Heart right ventricle (tissue), 16 donors: Measurements from ENCODE around the gene NPAS2. TPM values are rescaled to one million over a fixed set of nuclear protein-coding genes. Genes with fewer than 3 reads are reported as not detected.

ENCODE experiments used
- ATAC-seq, 8 donors: fragments of 200-7000 bp; cut with Tn5 transposase; one replicate each; pipeline ENCODE4 v1.9.1; 2020; ENCODE audit warnings: mild to moderate bottlenecking in 8 of 8, moderate library complexity in 8 of 8, moderate number of reproducible peaks in 1 of 8
- DNase-seq, 2 donors: peaks; one replicate each; pipeline ENCODE4 v3.0.0-alpha.2; 2020
- H3K27ac ChIP-seq, 10 donors: fragments of 200-600 bp; sonication (generic) in 2 of 10; one replicate each; pipeline versions ENCODE4 v1.5.0 to v1.8.0; 2020 to 2022; ENCODE audit warnings: mild to moderate bottlenecking in 3 of 10
- H3K27me3 ChIP-seq, 7 donors: fragments of 200-600 bp; one replicate each; pipeline ENCODE4 v1.8.0; 2021 to 2022; ENCODE audit warnings: mild to moderate bottlenecking in 2 of 7
- H3K36me3 ChIP-seq, 9 donors: fragments of 200-600 bp; sonication (generic) in 1 of 9; one replicate each; pipeline versions ENCODE4 v1.5.0 to v1.8.0; 2020 to 2022; ENCODE audit warnings: mild to moderate bottlenecking in 2 of 9
- H3K4me1 ChIP-seq, 9 donors: fragments of 200-600 bp; sonication (generic) in 1 of 9; one replicate each; pipeline versions ENCODE4 v1.5.0 to v1.8.0; 2020 to 2022; ENCODE audit warnings: mild to moderate bottlenecking in 4 of 9
- H3K4me3 ChIP-seq, 10 donors: fragments of 200-600 bp; sonication (generic) in 2 of 10; one replicate each; pipeline versions ENCODE4 v1.5.0 to v1.8.0; 2020 to 2022; ENCODE audit warnings: mild to moderate bottlenecking in 7 of 10, moderate library complexity in 2 of 10
- H3K9me3 ChIP-seq, 11 donors: fragments of 200-600 bp in 10 of 11; sonication (generic) in 2 of 11; one replicate each; pipeline versions ENCODE4 v1.5.0 to v1.8.0; 2013 to 2022; ENCODE audit warnings: mild to moderate bottlenecking in 2 of 11, control low read depth in 1 of 11, moderate library complexity in 1 of 11
- WGBS, 2 donors: extraction: QIAGEN DNeasy Blood & Tissue Kit; methylation state at CpG; one replicate each; pipeline ENCODE4 v1.1.7; 2013; ENCODE audit warnings: inconsistent platforms in 1 of 2; 5-methylcytosine and 5-hydroxymethylcytosine counted together
- intact Hi-C, 10 donors: fragments of 100-400 bp; cut with DNase I; formaldehyde crosslinking; loops; one replicate each; pipeline versions ENCODE4 v1.11.1 to v1.14.2; 2022
- polyA plus RNA-seq, 2 donors: library from polyadenylated mRNA; stranded (reverse); fragments of 200-250 nt; gene quantifications; one replicate each; pipeline ENCODE4 v1.2.3, GENCODE V29; 2013
- total RNA-seq, 10 donors: library from RNA; stranded (reverse); fragmentation: NEBNext Ultra II Directional in 3 of 10; extraction: Animal tissue kit (Norgen Biotek cat#: 25700) in 3 of 10; gene quantifications; one replicate each; pipeline versions ENCODE4 v1.2.1 to v1.2.4, GENCODE V29; 2021 to 2023
- TF ChIP-seq, protein P1 (sequence below), 9 donors: fragments of 200-600 bp; sonication (generic) in 2 of 9; IDR thresholded peaks; one replicate each; pipeline versions ENCODE4 v1.5.0 to v1.8.0; 2021 to 2022; ENCODE audit warnings: antibody characterized with exemption in 9 of 9, mild to moderate bottlenecking in 5 of 9, moderate library complexity in 1 of 9
- donor health status: Arrhythmogenic right ventricular cardiomyopathy.
- donor health status: ischemic (EF 13 %, LVEDD 7.1; RV severe dilation, severe dysfunction).
- donor health status: healthy with polysubstance abuse.
- donor health status: DM: no; HTN: yes; CAD: no.
- donor health status: DM: no; HTN: no; CAD: no.
- donor health status: ischemic (EF 25% LVEDD 6.9; RV normal size, moderate dysfunction).
- donor health status: ischemic (EF 25% LVEDD 5.7; RV mildly dilated, moderate dysfunction).
- donor health status: healthy.
- donor health status: DM: yes; HTN: yes; CAD: no.
- donor health status: Ischemic cardiomyopathy.
- donor health status: ischemic (EF 35%, LVEDD 5.7; RV mildly dilated, moderate dysfunction).
- donor health status: nonischemic (EF 11% LVEDD 7.7; RV severe dilation, severe dysfunction).
- donor health status: DM: yes; HTN: yes; CAD: no.
- donor health status: PGD.
- donor health status: ischemic (EF 29% LVEDD 5.4; RV normal size, mild dysfunction).
- donor health status: nonischemic (EF 23%, LVEDD 6.1; RV moderate dilation, normal function).

NPAS2 gene
- total and polyA plus RNA-seq, 12 donors = 32.1 to 70.1 (median 41.2) TPM

DNA sequence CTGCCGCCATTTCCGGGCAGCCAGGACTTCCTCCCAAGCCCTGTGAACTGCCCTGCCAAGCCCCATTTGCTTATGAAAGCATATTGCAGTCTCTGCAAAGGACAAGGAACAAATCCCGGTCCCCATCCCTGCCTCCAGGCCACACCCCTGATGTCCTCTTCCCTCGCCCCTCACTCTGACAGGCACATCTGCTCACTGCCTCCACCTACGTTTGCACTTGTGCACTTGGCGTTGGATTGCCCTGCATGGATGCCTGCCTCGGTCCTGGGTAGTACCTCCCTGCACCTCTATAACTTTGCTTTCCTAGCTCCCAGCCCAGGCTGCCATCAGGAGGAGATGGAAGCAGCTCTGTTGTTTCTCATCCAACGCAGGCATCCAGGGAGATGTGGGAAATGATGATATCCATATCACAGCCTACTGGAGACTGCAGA is 162.5 kb downstream of the NPAS2 start:
- WGBS, 2 donors = 71 to 74% methylated on average over 8 of the region's 8 CpGs
- H3K27ac ChIP-seq = no peak overlapping the region
- H3K4me3 ChIP-seq = no peak overlapping the region
- no peaks in the 10 kb centered on the region for H3K27me3 ChIP-seq
- peaks cover 0 to 65% (median 5%) of the 10 kb centered on the region in 9 donors for H3K36me3 ChIP-seq
- TF ChIP-seq, protein P1, sequence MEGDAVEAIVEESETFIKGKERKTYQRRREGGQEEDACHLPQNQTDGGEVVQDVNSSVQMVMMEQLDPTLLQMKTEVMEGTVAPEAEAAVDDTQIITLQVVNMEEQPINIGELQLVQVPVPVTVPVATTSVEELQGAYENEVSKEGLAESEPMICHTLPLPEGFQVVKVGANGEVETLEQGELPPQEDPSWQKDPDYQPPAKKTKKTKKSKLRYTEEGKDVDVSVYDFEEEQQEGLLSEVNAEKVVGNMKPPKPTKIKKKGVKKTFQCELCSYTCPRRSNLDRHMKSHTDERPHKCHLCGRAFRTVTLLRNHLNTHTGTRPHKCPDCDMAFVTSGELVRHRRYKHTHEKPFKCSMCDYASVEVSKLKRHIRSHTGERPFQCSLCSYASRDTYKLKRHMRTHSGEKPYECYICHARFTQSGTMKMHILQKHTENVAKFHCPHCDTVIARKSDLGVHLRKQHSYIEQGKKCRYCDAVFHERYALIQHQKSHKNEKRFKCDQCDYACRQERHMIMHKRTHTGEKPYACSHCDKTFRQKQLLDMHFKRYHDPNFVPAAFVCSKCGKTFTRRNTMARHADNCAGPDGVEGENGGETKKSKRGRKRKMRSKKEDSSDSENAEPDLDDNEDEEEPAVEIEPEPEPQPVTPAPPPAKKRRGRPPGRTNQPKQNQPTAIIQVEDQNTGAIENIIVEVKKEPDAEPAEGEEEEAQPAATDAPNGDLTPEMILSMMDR (IDR thresholded peaks at IDR 0.05) = no peak
- peak in 1 of 8 donors; percentile 47 for ATAC-seq
- DNase-seq = no peak
- intact Hi-C loops = loop anchor here in 5 of 10 donors (2.0 to 10.0 kb wide), 8 partner anchors 78 to 568 kb away; partner anchors contain the start of genes NPAS2 (in 2 of the 5) and CHST10 (in 1 of the 5)
- H3K9me3 ChIP-seq = no peaks in the 10 kb centered on the region
- H3K4me1 ChIP-seq = peaks cover 0 to 19% (median 0%) of the 10 kb centered on the region in 9 donors

DNA sequence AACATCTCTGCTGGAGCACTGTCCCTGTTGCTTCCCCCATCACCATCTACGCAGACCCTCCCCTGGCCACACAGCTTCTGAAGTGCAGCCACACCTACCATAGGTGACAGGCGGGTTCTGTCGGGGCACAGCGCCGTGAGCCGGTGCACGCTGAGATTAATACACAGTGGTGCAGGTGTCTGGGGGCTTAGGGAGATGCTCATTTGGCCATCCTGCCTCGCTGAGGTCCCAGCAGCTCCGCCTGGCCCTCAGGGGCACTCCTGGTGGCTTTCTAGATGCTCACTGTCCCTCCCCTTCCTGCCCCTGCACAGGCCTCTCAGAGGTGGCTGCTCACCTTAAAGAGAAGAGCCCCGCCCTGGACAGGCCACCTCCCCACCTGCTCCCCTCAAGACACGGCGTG is 163.3 kb downstream of the NPAS2 start:
- H3K27ac ChIP-seq = peak overlapping the region in 6 of 10 donors; percentile 6 to 62 (median 36)

GRCh38 chr2:100983684-100984310 is 163.9 kb downstream of the NPAS2 start:
- intact Hi-C loops = loop anchor here (1.0 to 10.0 kb wide), 12 partner anchors 79 to 569 kb away; partner anchors contain the start of genes NPAS2 (in 2 of the 10) and CHST10 (in 1 of the 10)
- peak in 5 of 8 donors; percentile 46 to 64 (median 58) for ATAC-seq
- no peak for DNase-seq

More for the DNA sequence above, 163.3 kb downstream of the NPAS2 start:
- ATAC-seq = peak in 2 of 8 donors; percentile 6 to 21
- Histone ChIP-seq H3K4me3 (no peak overlapping the region), H3K4me1 (peaks cover 0 to 19% (median 0%) of the 10 kb centered on the region in 9 donors), H3K27me3 (no peaks in the 10 kb centered on the region), H3K36me3 (peaks cover 0 to 65% (median 5%) of the 10 kb centered on the region in 9 donors), H3K9me3 (no peaks in the 10 kb centered on the region)
- TF ChIP-seq, protein P1 (IDR thresholded peaks at IDR 0.05) = no peak
- intact Hi-C loops = loop anchor here in 5 of 10 donors (2.0 to 10.0 kb wide), 8 partner anchors 78 to 568 kb away; partner anchors contain the start of genes NPAS2 (in 2 of the 5) and CHST10 (in 1 of the 5)
- DNase-seq = no peak
- 92% methylated on average over 12 of the region's 12 CpGs for WGBS, 2 donors

GRCh38 chr2:100984892-100985307 is 165.0 kb downstream of the NPAS2 start:
- TF ChIP-seq, protein P1 (IDR thresholded peaks at IDR 0.05) = peak; percentile 84 to 95 (median 93)
- H3K9me3 ChIP-seq = no peaks in the 10 kb centered on the region
- WGBS, 2 donors = 35% methylated on average over 7 of the region's 7 CpGs
- H3K27ac ChIP-seq = peak overlapping the region in 2 of 10 donors; percentile 9 to 62
- H3K4me1 ChIP-seq = peaks cover 0 to 19% (median 0%) of the 10 kb centered on the region in 9 donors
- DNase-seq (peak; percentile 71 to 79), ATAC-seq (peak; percentile 53 to 85 (median 68))
- H3K36me3 ChIP-seq = peaks cover 0 to 53% (median 0%) of the 10 kb centered on the region in 9 donors
- intact Hi-C loops = loop anchor here (1.0 to 10.0 kb wide), 14 partner anchors 80 to 570 kb away; partner anchors contain the start of genes NPAS2 (in 2 of the 10) and CHST10 (in 1 of the 10)
- no peak overlapping the region for H3K4me3 ChIP-seq
- H3K27me3 ChIP-seq = no peaks in the 10 kb centered on the region

More at GRCh38 chr2:100983684-100984310, 163.9 kb downstream of the NPAS2 start:
- Histone ChIP-seq H3K27me3 (no peaks in the 10 kb centered on the region), H3K36me3 (peaks cover 0 to 62% (median 0%) of the 10 kb centered on the region in 9 donors), H3K9me3 (no peaks in the 10 kb centered on the region), H3K27ac (peak overlapping the region in 6 of 10 donors; percentile 6 to 62 (median 36)), H3K4me1 (peaks cover 0 to 19% (median 0%) of the 10 kb centered on the region in 9 donors), H3K4me3 (no peak overlapping the region)
- 63 to 65% methylated on average over 11 of the region's 11 CpGs for WGBS, 2 donors
- TF ChIP-seq, protein P1 (IDR thresholded peaks at IDR 0.05) = no peak
